Stimulated activated CD4-positive, alpha-beta T cell treated with anti-CD3 and anti-CD28 coated beads, Interleukin-1b, Interleukin-23, amount 100 ng/mL, for 48 hours (primary cell): Measurements from ENCODE around the gene SSTR5.
A peak's percentile ranks its signal among the peaks of the same experiment; 100 is the strongest.

Experiments
- DNase-seq: peaks from one replicate; pipeline ENCODE4 v3.0.0-alpha.2; 2020

Gene SSTR5

GRCh38 chr16:1055557-1055924 lies 17.0 kb upstream of the SSTR5 start:
- DNase-seq, result no peak

- DNase-seq, result no peak
Measured at GRCh38 chr16:1056196-1056595, 16.4 kb upstream of the SSTR5 start.

GRCh38 chr16:1057252-1057932 lies 15.2 kb upstream of the SSTR5 start:
- DNase-seq, result peak; percentile 63

- DNase-seq, result no peak
Measured at GRCh38 chr16:1058216-1058615, 14.3 kb upstream of the SSTR5 start.

- DNase-seq, result no peak
Measured at GRCh38 chr16:1059310-1059709, 13.2 kb upstream of the SSTR5 start.

GRCh38 chr16:1060416-1061340 lies 11.9 kb upstream of the SSTR5 start:
- DNase-seq, result no peak

GRCh38 chr16:1061769-1062505 lies 10.6 kb upstream of the SSTR5 start:
- no peak for DNase-seq

- DNase-seq, result no peak
Measured at GRCh38 chr16:1062895-1063294, 9.7 kb upstream of the SSTR5 start.

GRCh38 chr16:1063728-1064127 lies 8.8 kb upstream of the SSTR5 start:
- no peak for DNase-seq

- no peak for DNase-seq
Measured at GRCh38 chr16:1065469-1066128, 6.9 kb upstream of the SSTR5 start.

GRCh38 chr16:1066584-1067172 lies 5.9 kb upstream of the SSTR5 start:
- no peak for DNase-seq

- DNase-seq, result no peak
Measured at GRCh38 chr16:1067629-1068028, 4.9 kb upstream of the SSTR5 start.

GRCh38 chr16:1068451-1068850 lies 4.1 kb upstream of the SSTR5 start:
- DNase-seq, result no peak

GRCh38 chr16:1069154-1069553 lies 3.4 kb upstream of the SSTR5 start:
- DNase-seq, result peak; percentile 27

GRCh38 chr16:1070084-1070863 lies 2.3 kb upstream of the SSTR5 start:
- DNase-seq, result no peak

GRCh38 chr16:1070864-1071408 lies 1.6 kb upstream of the SSTR5 start:
- DNase-seq, result no peak

GRCh38 chr16:1071561-1072225 lies 854 bp upstream of the SSTR5 start:
- no peak for DNase-seq

- no peak for DNase-seq
Measured at GRCh38 chr16:1073262-1073558, 663 bp downstream of the SSTR5 start.

- no peak for DNase-seq
Measured at GRCh38 chr16:1073566-1074378, 1.2 kb downstream of the SSTR5 start.

- DNase-seq, result no peak
Measured at GRCh38 chr16:1074379-1074649, 1.8 kb downstream of the SSTR5 start.

GRCh38 chr16:1075546-1075945 lies 3.0 kb downstream of the SSTR5 start:
- DNase-seq, result no peak
